Adipocyte (in vitro differentiated cells): ENCODE data around the gene MFF.

Source experiments
- DNase-seq: peaks from one replicate; pipeline ENCODE4 v3.0.0-alpha.2; 2015; ENCODE audit warnings: low read depth
- H3K27me3 ChIP-seq: replicated peaks from 2 replicates; pipeline ENCODE4 v1.7.0; 2013; ENCODE audit warnings: mild to moderate bottlenecking, low read length, moderate library complexity; ENCODE audit not compliant: control insufficient read depth, insufficient read depth
- H3K36me3 ChIP-seq: 2 replicates; pipeline ENCODE4 v1.7.0; 2013; ENCODE audit warnings: low read length, mild to moderate bottlenecking, moderate library complexity; ENCODE audit not compliant: control insufficient read depth, insufficient read depth, severe bottlenecking
- H3K4me1 ChIP-seq: 2 replicates; pipeline ENCODE4 v1.7.0; 2013; ENCODE audit warnings: mild to moderate bottlenecking, low read length, moderate library complexity; ENCODE audit not compliant: control insufficient read depth, insufficient read depth
- H3K4me3 ChIP-seq: 2 replicates; pipeline ENCODE4 v1.7.0; 2013; ENCODE audit warnings: mild to moderate bottlenecking, low read length, moderate library complexity
- H3K9ac ChIP-seq: 2 replicates; pipeline ENCODE4 v1.7.0; 2013; ENCODE audit warnings: mild to moderate bottlenecking, low read length, moderate library complexity
- H3K9me3 ChIP-seq: 2 replicates; pipeline ENCODE4 v1.7.0; 2013; ENCODE audit warnings: mild to moderate bottlenecking, low read length, moderate library complexity; ENCODE audit not compliant: control insufficient read depth

The MFF gene

GRCh38 chr2:227337442-227337841 is 12.4 kb downstream of the MFF start:
- peaks cover 74% of the 10 kb centered on the region for H3K36me3 ChIP-seq
- no peak overlapping the region for H3K9ac ChIP-seq
- H3K27me3 ChIP-seq, result no peaks in the 10 kb centered on the region
- no peaks in the 10 kb centered on the region for H3K4me1 ChIP-seq
- no peak overlapping the region for H3K4me3 ChIP-seq
- DNase-seq, result no peak
- no peaks in the 10 kb centered on the region for H3K9me3 ChIP-seq

DNA sequence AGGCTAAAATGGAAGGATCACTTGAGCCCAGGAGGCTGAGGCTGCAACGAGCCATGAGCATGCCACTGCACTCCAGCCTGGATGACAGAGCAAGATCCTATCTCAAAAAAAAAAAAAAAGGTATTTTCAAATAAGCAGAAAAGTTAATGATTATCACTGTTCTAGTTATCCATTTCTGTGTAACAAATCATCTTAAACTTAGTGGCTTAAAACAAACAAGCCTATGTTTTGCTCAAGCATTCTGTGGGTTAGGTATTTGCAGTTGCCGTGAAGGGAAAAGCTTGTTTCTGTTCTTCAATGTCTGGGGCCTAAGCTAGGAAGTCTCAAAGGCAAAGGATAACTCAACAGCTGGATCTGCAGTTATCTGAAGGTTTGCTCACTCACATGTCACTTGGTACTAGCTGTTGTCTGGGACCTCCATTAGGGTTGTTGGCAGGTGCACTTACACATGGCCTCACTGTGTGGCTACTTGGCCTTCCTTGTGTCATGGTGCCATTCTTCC is 14.1 kb downstream of the MFF start:
- DNase-seq, result no peak
- H3K36me3 ChIP-seq, result peaks cover 70% of the 10 kb centered on the region

DNA sequence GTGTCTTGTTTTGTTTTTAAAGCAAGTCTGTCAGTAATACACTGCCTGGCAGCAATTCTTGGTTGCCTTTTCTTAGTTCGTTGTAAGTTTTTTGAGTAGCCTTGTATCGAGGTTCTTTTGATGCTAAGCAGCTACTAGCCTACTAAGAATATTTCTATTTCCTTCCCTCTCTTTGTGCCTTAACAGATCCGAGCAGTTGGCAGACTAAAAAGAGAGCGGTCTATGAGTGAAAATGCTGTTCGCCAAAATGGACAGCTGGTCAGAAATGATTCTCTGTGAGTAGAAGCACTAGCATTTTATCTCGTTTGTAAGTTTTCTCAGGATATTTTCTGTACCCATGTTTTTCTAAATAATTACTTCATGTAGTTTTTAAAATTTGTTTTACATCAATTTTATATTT is 15.1 kb downstream of the MFF start:
- no peaks in the 10 kb centered on the region for H3K9me3 ChIP-seq
- H3K9ac ChIP-seq, result no peak overlapping the region
- H3K4me3 ChIP-seq, result no peak overlapping the region
- no peak for DNase-seq
- no peaks in the 10 kb centered on the region for H3K27me3 ChIP-seq
- H3K36me3 ChIP-seq, result peaks cover 68% of the 10 kb centered on the region
- no peaks in the 10 kb centered on the region for H3K4me1 ChIP-seq

More for the DNA sequence above, 14.1 kb downstream of the MFF start:
- Histone ChIP-seq H3K9ac (no peak overlapping the region), H3K4me3 (no peak overlapping the region), H3K4me1 (no peaks in the 10 kb centered on the region), H3K27me3 (no peaks in the 10 kb centered on the region), H3K9me3 (no peaks in the 10 kb centered on the region)

DNA sequence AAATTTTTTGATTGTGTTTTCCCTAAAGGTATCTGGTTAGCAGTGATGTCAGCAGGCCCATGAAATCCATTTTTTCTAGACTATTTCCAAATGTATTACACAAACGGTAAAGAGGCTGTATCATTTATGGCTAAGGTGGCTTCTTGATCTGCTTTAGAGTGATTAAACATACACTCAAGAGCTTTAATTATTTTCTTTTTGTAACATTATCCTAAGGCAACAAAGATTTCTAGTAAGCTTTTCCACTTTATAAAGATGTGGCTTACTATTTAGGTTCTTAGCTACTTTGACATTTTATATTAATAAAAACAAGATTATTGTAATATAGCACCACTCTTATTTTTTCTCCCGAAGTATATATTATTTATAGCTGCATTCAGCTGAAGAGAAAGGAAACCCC is 16.5 kb downstream of the MFF start:
- Histone ChIP-seq H3K36me3 (peaks cover 68% of the 10 kb centered on the region), H3K27me3 (no peaks in the 10 kb centered on the region), H3K4me1 (no peaks in the 10 kb centered on the region), H3K9me3 (no peaks in the 10 kb centered on the region), H3K4me3 (no peak overlapping the region), H3K9ac (no peak overlapping the region)
- DNase-seq, result no peak

DNA sequence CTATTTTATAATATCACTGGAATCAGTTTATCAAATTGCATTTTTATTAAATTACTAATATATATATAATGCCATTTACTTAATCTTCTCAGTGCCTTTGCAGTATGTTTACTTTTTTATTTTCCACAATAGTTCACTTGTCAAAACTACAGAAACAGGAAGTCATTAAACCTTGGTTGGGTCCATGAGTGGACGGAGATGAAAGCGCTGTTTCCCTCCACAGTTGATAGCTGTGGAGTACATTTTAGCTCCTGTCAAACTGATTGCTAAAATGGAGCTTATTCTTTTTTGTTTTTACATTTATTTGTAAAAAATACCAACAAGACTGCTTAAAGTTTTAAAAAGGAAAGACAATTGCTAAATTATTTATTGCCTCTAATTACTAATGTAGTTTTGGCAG is 19.2 kb downstream of the MFF start:
- DNase-seq, result no peak

GRCh38 chr2:227347117-227347516 is 22.1 kb downstream of the MFF start:
- no peak for DNase-seq
- H3K36me3 ChIP-seq, result peaks cover 57% of the 10 kb centered on the region
- no peaks in the 10 kb centered on the region for H3K4me1 ChIP-seq
- H3K27me3 ChIP-seq, result no peaks in the 10 kb centered on the region
- H3K9me3 ChIP-seq, result no peaks in the 10 kb centered on the region
- no peak overlapping the region for H3K4me3 ChIP-seq
- no peak overlapping the region for H3K9ac ChIP-seq

More for the DNA sequence above, 19.2 kb downstream of the MFF start:
- H3K9ac ChIP-seq, result no peak overlapping the region
- no peaks in the 10 kb centered on the region for H3K9me3 ChIP-seq
- H3K27me3 ChIP-seq, result no peaks in the 10 kb centered on the region
- H3K4me3 ChIP-seq, result no peak overlapping the region
- peaks cover 78% of the 10 kb centered on the region for H3K36me3 ChIP-seq
- H3K4me1 ChIP-seq, result no peaks in the 10 kb centered on the region

DNA sequence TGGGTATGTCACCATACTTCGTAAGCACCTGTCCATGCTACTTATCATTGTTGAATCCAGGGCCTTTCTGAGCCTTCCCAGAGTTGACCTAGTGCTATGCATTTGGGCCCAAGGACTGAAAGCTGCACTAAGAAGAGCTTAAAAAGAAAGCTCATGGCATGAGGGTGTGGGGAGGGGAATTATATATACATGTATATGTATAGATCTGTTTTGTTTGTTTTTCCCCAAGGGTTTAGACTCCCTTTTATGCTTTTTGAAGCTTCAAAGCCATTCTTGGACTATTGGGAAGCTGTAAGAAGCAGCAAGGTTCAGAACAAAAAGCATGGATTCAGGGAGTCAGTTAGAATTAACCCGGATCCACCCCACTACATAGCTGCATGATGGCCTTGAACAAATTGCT is 23.3 kb downstream of the MFF start:
- peaks cover 53% of the 10 kb centered on the region for H3K36me3 ChIP-seq
- H3K9me3 ChIP-seq, result no peaks in the 10 kb centered on the region
- H3K27me3 ChIP-seq, result no peaks in the 10 kb centered on the region
- H3K4me3 ChIP-seq, result no peak overlapping the region
- DNase-seq, result no peak
- no peaks in the 10 kb centered on the region for H3K4me1 ChIP-seq
- no peak overlapping the region for H3K9ac ChIP-seq

DNA sequence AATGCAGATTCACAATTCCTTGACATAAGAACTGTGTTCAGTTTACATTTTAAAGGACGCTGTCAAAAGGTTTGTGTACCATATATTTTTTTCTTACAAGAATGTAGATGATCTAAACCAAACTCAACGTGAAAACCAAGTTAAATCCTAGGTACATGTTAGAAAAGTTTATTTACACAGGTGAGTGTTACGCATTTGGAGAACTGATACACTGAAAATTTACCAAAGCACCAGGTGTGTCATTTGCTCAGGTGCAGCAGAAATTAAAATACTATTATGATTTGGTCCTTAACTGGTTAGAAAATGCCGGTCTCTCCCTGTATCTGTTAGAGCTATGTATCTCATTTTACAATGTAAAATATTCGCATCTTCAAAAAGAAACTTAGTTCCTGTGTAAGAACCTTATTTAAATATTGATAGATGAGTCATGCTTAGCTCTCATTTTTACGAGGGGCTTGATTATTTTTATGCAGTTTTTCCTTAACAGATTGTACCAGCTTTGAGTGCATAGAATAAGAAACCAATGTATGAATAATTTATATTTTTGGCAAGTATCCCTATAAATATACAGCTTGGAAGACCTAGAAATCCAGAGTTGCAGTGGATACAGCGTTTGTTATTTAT is 25.1 kb downstream of the MFF start:
- DNase-seq, result no peak
- no peak overlapping the region for H3K9ac ChIP-seq
- H3K4me1 ChIP-seq, result no peaks in the 10 kb centered on the region
- H3K9me3 ChIP-seq, result no peaks in the 10 kb centered on the region
- H3K27me3 ChIP-seq, result no peaks in the 10 kb centered on the region
- H3K4me3 ChIP-seq, result no peak overlapping the region
- peaks cover 46% of the 10 kb centered on the region for H3K36me3 ChIP-seq

DNA sequence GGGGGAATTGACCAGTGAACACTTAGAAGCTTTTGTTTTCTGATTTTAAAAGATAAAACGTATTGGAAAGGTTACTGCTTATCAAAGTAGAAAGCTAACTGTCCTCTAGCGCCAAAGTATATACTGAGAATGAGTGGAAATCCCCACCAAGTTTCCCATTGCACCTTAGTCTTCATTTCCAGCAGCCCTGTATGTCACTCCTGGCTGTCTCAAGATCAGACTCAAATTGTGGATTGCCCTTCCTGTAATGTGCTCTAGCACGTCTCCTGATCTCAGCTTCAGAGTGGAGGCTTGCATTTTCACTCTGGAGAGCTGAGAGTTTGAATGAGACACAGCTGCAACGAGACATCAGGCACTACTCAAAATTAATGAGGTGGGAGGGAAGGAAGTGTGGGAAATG is 26.6 kb downstream of the MFF start:
- no peaks in the 10 kb centered on the region for H3K4me1 ChIP-seq
- no peak overlapping the region for H3K9ac ChIP-seq
- DNase-seq, result no peak
- H3K4me3 ChIP-seq, result no peak overlapping the region
- H3K36me3 ChIP-seq, result peaks cover 48% of the 10 kb centered on the region
- H3K27me3 ChIP-seq, result no peaks in the 10 kb centered on the region
- no peaks in the 10 kb centered on the region for H3K9me3 ChIP-seq

- H3K4me3 ChIP-seq, result no peak overlapping the region
- H3K9ac ChIP-seq, result no peak overlapping the region
- peaks cover 14% of the 10 kb centered on the region for H3K4me1 ChIP-seq
- H3K9me3 ChIP-seq, result no peaks in the 10 kb centered on the region
- H3K27me3 ChIP-seq, result no peaks in the 10 kb centered on the region
- H3K36me3 ChIP-seq, result peaks cover 60% of the 10 kb centered on the region
- no peak for DNase-seq
Measured at GRCh38 chr2:227360351-227360750, 35.3 kb downstream of the MFF start.

DNA sequence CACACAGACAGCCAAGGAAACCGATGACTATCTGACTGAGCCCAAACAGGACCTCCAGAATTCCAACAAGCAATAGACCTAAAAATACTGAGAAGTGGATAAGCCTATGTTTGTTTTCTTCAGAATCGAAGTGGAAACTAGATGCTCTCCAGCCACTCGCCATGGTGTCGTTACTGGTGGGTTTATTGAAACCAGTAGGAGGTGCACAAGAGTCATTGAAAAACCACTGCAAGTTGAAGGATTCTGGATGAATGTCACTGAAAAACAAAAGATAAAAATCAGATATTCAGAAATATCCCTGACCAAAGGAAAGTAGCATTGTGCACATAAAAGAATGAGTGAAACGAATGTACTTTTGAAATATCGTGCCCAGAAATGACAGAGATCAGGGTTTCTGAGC is 38.7 kb downstream of the MFF start:
- H3K9me3 ChIP-seq, result no peaks in the 10 kb centered on the region
- H3K9ac ChIP-seq, result no peak overlapping the region
- no peak overlapping the region for H3K4me3 ChIP-seq
- DNase-seq, result no peak
- peaks cover 39% of the 10 kb centered on the region for H3K4me1 ChIP-seq
- H3K36me3 ChIP-seq, result peaks cover 27% of the 10 kb centered on the region
- no peaks in the 10 kb centered on the region for H3K27me3 ChIP-seq
